NK-92 treated with Interleukin-12 subunit alpha and Interleukin-12 subunit beta, amount 100 ng/mL, for 24 hours (cell line): ENCODE results near the gene OTUD1.

ENCODE experiments used
- DNase-seq: peaks from one replicate; lab custom pipeline; 2025; lab: John Stamatoyannopoulos, UW

The OTUD1 gene

DNA sequence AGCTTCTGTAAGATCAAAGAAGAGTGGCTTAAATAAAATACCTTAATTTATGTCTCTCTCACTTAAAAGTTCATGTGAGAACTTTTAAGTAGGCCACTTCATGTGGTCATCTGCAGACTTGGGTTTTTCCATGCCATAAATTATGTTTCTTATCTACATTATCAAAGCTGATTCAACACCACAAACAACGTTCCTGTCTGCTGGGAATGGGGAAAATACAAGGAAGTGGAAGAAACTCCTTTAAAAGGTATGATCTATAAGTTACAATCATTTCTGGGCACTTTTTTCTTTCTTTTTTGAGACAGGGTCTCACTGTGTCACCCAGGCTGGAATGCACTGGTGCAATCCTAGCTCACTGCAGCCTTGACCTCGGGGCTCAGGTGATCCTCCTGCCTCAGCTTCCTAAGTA, 16.9 kb upstream of the OTUD1 start:
- DNase-seq, result no peak

- DNase-seq, result no peak
These were observed 6.7 kb upstream of the OTUD1 start for GRCh38 chr10:23432166-23432565.

DNA sequence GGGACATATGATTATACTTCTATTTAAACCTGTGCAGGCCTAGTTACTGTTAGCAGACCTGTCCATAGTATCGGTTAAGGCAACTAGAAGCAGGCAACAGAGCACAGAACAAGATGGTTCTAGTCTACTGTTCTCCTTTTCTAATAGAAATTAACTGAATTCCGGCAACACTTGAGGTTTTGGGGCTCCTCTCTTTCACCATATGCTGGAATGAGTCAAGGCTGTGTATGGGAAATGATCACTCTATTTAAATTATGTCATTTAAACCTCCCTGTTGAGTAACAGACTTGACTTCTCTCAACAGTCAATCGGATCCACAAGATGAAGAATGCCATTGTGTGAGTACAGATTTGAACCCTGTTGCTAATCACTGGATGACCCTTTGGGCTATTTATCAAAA, 6.2 kb upstream of the OTUD1 start:
- DNase-seq, result no peak

- no peak for DNase-seq
These were observed 5.2 kb upstream of the OTUD1 start for GRCh38 chr10:23433701-23434100.

DNA sequence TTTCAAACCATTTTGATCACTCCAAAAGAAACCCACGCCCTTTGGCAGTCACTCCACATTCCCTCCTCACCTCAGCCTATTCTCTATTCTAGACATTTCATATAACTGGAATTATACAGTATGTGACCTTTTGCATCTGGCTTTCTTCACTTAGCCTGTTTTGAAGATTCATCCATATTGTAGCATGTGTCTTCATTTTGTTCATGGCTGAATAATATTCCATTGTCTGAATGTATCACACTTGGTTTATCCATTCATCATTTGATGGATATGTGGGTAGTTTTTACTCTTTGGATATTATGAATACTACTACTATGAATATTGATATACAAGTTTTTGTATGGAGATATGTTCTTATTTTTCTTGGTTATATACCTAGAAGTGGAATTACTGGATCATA, 3.5 kb upstream of the OTUD1 start:
- no peak for DNase-seq

DNA sequence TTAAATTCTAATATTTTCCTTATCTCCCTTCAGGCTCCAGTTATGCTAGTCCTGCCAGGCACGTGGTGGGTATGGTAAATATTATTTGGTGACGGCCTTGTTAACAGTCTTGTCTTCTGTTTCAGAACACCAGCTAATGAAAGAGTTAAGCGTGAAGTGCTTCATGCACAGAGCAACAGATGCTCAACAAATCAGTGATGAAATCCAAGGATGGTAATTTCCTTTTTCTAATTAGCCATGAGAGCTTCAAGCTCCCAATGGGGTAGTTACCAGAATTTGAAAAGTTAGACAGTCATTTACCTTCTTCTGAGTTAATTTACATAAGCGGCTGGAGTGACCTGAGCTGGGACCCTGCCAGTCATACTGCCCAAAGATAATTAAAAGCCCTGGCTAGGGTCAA, 1.9 kb upstream of the OTUD1 start:
- DNase-seq, result no peak

DNA sequence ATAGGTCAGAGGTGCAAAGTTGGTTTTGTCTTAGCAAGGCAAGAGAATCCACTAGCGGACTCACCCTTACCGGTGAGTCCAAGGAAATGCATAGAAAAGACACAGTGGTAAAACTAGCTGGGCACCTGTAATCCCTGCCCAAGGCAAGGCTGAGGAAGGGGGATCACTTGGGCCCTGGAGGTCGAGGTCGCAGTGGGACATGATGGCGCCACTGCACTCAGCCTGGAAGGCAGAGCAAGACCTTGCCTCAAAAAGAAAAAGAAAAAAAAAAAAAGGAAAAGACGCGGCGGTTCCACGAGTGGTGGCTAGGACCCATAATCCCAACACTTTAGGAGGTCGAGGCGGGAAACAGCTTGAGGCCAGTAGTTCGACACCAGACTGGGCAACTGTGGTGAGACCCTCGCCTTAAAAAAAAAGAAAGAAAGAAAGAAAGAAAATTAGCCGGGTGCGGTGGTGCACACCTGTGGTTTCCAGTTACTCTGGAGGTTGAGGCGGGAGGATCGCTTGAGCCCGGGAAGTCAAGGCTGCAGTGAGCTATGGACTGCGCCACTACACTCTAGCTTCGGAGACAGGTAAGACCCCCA, 820 bp upstream of the OTUD1 start:
- DNase-seq, result no peak

- DNase-seq, result no peak
These were observed 631 bp downstream of the OTUD1 start for GRCh38 chr10:23439452-23439960.

DNA sequence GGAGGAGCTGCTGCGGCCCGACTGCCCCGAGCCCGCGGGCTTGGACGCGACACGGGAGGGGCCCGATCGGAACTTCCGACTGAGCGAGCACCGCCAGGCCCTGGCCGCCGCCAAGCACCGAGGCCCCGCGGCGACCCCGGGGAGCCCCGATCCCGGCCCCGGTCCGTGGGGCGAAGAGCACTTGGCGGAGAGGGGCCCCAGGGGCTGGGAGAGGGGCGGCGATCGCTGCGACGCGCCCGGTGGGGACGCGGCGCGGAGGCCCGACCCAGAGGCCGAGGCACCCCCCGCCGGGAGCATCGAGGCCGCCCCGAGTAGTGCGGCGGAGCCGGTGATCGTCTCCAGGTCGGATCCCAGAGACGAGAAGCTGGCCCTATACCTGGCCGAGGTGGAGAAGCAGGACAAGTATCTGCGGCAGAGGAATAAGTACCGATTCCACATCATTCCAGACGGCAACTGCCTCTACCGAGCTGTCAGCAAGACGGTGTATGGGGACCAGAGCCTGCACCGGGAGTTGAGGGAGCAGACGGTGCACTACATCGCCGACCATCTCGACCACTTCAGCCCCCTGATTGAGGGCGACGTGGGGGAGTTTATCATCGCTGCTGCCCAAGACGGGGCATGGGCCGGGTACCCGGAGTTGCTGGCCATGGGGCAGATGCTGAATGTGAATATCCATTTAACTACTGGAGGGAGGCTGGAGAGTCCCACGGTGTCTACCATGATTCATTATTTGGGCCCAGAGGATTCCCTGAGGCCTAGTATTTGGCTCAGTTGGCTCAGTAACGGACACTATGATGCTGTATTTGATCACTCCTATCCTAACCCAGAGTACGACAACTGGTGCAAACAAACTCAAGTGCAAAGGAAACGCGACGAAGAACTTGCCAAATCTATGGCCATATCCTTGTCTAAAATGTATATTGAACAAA, 1.4 kb downstream of the OTUD1 start:
- no peak for DNase-seq

DNA sequence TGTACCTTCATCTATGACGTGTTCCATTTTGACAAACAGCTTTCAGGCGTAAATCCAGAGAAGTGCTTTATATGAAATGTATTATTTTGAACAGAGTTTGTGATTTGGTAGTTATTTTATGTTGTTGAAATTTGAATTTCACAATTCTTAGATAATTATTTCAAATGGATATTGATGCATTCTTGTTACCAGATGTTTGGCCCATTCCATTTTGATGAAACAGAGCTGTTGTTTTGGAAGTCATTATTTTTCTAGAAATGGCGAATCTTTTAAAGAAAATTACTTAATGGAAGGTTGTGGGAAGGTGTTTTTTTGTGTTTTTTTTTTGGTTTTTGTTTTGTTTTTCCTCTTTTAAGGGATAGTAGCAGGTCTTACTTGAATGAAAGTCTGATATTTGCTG, 2.4 kb downstream of the OTUD1 start:
- no peak for DNase-seq

DNA sequence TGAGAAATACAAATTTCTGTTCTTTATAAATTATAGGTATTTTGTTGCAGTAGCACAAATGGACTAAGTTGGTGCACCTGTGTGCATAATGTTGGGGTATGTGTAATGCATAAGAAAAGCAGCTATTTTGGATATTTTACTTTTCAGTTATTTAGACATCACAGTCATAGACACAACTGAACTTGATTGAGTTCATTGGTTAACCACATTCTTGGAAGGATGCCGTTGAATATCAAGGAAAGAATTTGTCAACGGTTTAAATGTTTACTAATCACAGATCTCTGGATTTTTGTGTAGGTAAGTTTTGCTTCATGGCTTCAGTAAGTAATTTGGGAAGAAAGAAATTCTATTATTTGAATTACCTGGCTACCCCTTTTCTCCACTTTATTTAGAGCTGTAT, 4.1 kb downstream of the OTUD1 start:
- no peak for DNase-seq

- DNase-seq, result no peak
These were observed 6.7 kb downstream of the OTUD1 start for GRCh38 chr10:23445591-23445990.

GRCh38 chr10:23448323-23448722, 9.4 kb downstream of the OTUD1 start:
- DNase-seq, result no peak

DNA sequence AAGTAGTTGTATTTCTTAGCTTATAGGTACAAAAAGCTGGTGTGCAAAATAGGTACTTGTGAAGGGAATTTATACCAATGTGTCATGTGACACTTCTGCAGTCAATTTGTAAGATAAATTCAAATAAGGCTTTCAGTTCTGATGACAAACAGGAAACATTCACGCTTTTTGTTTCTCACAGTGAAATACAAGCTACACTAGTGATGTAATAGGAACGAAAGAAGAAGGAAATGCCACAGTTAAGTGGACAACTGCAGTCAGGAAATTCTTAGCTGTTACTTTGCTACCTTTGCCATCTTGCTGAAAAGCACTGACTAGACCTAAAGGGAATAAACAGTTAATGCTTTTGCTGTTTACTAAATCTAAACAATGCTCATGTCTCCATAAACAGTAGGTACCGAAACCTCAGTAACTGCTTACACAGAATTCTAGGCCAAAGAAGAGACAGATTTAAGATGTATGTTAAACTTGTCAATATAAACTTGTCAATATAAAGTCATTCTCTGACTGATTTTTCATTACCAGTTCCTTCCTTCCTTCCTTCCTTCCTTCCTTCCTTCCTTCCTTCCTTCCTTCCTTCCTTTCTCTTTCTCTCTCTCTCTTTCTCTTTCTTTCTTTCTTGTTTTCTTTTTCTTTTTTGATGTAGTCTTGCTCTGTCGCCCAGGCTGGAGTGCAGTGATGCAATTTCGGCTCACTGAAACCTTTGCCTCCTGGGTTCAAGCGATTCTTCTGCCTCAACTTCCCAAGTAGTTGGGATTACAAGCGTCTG, 10.1 kb downstream of the OTUD1 start:
- no peak for DNase-seq

DNA sequence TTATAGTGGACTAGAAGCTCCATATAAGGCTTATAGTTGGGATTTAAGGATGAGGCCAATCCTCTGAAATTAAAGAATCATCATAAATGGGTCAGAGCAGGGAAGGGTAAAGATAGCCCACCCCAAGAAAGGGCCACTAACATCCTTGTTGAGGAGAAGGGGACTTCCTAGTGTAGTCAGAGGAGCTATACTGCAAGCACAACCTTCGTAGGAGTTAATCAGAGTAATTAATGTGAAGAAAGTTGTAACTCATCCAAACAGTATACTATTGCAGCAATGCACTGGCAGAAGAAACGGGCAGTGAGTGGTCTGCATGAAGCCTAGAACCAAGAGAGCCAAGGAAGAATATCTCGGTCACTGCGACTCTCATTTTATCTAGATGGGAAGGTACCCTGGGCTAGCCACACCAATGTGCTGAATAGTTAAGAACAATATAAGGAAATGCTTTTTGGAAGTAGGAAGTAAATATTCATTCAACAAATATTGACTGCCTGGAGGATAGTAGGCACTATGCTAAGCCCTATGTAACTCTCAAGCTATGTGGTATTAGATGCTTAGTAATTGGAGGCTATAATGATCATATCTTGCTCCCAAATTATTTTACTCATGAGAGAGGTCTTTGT, 13.3 kb downstream of the OTUD1 start:
- no peak for DNase-seq

DNA sequence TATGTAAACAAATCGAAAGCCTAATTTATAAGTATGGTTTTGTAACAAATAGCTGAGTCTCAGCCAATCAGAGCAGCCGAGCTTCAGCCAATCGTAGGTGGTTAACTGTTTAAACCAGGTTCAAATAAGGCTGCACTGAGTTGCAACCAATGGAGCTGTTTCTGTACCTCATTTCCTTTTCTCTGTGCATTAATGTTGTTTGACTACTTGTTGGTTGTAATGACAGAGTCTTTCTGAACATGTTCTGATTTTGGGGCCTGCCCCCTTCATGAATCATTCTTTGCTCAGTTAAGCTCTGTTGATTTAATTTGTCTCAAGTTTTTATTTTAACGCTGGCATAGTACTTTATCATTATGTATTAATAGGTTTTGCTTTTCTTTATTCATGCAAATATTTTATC, 14.6 kb downstream of the OTUD1 start:
- DNase-seq, result no peak

DNA sequence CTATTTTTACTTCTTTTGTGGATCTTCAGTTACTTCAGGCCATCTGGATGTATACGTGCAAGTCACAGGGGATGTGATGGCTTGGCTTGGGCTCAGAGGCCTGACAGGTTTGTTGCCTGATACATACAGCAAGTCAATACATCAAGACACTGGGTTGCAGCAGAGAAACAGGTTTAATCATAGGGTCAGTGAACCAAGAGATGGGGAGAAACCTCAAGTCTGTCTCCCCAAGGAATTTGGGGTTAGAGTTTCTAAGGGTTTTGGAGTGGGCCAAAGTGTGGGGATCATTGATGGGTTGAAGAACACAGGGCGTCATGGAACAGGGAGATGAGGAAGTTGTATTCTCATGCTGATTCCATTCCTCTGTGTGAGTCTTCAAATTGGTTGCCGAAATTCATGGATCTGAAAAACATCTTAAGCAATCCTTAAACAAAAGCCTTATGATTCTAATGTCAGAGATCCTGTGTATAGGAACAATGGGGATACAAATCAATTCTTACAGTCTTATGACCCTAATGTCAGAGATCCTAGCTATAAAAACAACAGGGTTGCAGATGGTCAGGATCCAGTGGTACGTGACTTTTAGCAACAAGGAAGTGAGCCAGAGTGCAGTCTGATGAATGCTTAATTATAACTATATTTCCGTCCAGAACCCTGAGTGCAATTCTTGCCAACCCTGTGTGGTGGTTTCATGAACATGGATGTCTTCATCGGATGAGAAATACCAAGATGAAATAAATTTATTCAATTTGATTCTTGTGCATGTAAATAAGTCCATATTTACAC, 18.9 kb downstream of the OTUD1 start:
- no peak for DNase-seq

DNA sequence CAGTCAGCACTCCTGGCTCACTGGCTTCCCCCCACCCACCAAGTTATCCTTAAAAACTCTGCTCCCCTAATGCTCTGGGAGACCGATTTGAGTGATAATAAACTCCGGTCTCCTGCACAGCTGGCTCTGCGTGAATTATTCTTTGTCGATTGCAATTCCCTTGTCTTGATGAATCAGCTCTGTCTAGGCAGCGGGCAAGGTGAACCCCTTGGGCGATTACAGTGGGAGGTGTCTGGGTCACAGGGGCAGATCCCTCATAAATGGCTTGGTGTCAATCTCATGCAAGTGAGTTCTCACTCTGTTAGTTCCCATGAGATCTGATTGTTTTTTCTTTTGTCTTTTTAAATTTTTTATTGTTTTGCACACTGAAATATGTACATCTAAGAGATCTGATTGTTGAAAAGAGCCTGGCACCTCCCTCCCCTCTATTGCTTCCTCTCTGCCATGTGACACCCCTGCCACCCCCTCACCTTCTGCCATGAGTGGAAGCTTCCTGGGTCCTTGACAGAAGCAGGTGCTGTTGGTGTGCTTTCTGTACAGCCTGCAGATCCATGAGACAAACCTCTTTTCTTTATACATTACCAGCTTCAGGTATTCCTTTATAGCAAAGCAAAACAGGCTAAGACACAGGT, 20.5 kb downstream of the OTUD1 start:
- no peak for DNase-seq

DNA sequence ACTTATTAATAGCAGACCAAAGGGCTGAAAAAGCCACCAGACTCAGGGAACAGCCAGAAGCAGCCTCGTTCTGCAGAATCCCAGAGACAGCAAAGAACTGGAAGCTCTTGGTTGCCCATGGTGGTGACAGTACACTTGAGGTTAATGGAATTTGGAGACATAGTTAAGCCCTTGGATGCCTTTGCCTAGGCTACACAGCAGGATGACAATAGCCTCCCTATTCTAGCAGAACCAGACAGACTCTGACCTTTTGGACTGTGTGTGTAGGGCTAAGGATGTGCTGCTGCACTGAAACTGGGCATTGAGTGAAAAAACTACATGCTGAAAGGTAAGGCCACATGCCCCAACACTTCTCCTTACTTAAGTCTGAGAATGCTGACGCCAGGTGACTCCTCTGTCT, 22.7 kb downstream of the OTUD1 start:
- no peak for DNase-seq

- DNase-seq, result no peak
These were observed 28.1 kb downstream of the OTUD1 start for GRCh38 chr10:23467012-23467411.

- DNase-seq, result no peak
These were observed 28.7 kb downstream of the OTUD1 start for GRCh38 chr10:23467548-23467947.
